ENCODE data around the gene PARP12.

PARP12 gene

DNA sequence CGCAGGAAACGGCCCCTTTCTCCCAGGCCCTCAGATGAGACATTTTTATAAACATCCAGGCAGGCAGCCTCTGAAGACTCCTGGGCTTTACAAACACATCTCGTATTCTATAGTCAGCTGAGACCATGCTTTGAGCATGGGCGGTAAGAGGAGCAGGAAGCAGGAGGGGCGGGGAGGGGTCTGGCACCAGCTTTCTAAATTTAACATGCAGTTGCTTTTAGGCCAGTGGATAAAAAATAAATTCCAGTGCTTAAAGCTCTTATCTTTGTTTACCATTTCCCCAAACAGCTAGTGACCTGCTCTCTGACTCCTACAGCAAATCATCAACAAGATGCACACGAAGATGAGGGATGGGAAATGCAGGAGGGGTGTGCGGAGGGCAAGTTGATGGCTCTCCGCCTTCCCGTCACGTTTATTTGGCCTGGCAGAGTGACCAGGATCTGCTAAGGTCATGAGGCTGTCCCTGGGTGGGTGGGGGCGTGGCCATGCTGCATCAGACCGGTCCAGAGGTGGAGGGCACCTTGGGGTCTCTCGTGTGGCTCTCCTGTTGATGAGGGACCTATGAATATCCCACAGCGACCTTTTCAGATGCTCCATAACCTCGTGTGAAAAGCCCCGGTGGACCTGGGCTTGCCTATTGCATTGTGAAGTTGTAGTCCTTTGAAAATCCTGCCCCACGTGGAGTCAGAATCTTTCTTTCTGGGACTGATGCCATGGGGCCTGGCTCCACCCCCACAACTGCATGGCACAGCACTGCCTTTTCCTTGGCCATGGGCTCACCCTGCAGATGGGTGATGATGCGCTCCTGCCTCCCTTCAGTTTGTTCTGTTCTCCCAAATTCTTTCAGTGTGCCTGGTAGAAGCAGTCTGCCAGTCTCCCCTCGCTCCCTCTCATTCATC lies 67.5 kb downstream of the PARP12 start:
- no peak overlapping the region for H3K9ac ChIP-seq (ENCODE audit: low read length)
- no peak overlapping the region for H3K56ac ChIP-seq (ENCODE audit: low read length)
- no peak overlapping the region for H4K5ac ChIP-seq (ENCODE audit: low read length)
- no peak overlapping the region for H2BK15ac ChIP-seq (replicated peaks; ENCODE audit: low read depth)
- H3K4me3 ChIP-seq (ENCODE audit: low read length), result no peak overlapping the region
- no peak overlapping the region for H3K4ac ChIP-seq (ENCODE audit: low read depth, low read length)
- no peak overlapping the region for H2BK5ac ChIP-seq (ENCODE audit: low read length)
- H4K8ac ChIP-seq (ENCODE audit: low read depth, low read length), result no peak overlapping the region
- H3K27me3 ChIP-seq (ENCODE audit: insufficient read depth, low read length, poor library complexity), result no peaks in the 10 kb centered on the region
- H3K36me3 ChIP-seq (ENCODE audit: control insufficient read depth, insufficient read depth, low read length), result no peaks in the 10 kb centered on the region
- no CpG with 5 or more reads among the region's 19 CpGs for WGBS (ENCODE audit: extremely low coverage, insufficient coverage, low lambda C conversion rate)
- H3K23ac ChIP-seq (ENCODE audit: low read length), result no peak overlapping the region
- H3K4me1 ChIP-seq (ENCODE audit: control insufficient read depth, low read depth, low read length), result no peaks in the 10 kb centered on the region
- no peak overlapping the region for H2AK5ac ChIP-seq (ENCODE audit: low read length)
- H3K79me2 ChIP-seq (ENCODE audit: control insufficient read depth, insufficient read depth, low read length), result no peaks in the 10 kb centered on the region
- no peaks in the 10 kb centered on the region for H3K79me1 ChIP-seq (ENCODE audit: low read length)
- H3K27ac ChIP-seq (ENCODE audit: low read depth, low read length), result no peak overlapping the region
- H2BK120ac ChIP-seq (ENCODE audit: low read depth, low read length), result no peak overlapping the region
- H3K18ac ChIP-seq (ENCODE audit: low read length), result no peak overlapping the region
- H3K4me2 ChIP-seq (ENCODE audit: low read length), result no peak overlapping the region
- no peak for DNase-seq

DNA sequence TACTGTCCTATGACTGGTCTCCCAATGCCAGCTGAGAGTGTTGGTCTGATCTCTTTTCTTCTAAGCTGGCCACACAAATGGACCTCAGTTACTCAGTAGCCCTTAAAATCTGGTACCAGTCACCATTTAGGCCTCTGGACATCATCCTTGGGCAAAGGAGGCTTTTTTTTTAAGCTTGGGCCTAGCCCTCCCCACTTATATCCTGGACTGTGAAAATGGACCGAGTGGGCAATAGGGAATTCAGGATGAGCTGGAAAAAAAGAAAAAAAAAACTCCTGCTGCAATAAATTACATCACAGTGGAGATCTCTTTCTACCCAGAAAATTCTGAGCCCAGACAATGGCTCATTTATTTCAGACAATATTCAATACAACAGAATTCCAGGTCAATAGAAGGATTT lies 68.4 kb downstream of the PARP12 start:
- H3K79me2 ChIP-seq (ENCODE audit: control insufficient read depth, insufficient read depth, low read length), result no peaks in the 10 kb centered on the region
- no peak overlapping the region for H4K8ac ChIP-seq (ENCODE audit: low read depth, low read length)
- H2BK5ac ChIP-seq (ENCODE audit: low read length), result no peak overlapping the region
- no peak overlapping the region for H3K9ac ChIP-seq (ENCODE audit: low read length)
- no peaks in the 10 kb centered on the region for H3K79me1 ChIP-seq (ENCODE audit: low read length)
- H2AK5ac ChIP-seq (ENCODE audit: low read length), result no peak overlapping the region
- no peak overlapping the region for H3K4me2 ChIP-seq (ENCODE audit: low read length)
- H4K5ac ChIP-seq (ENCODE audit: low read length), result no peak overlapping the region
- no peaks in the 10 kb centered on the region for H3K27me3 ChIP-seq (ENCODE audit: insufficient read depth, low read length, poor library complexity)
- H3K4ac ChIP-seq (ENCODE audit: low read depth, low read length), result no peak overlapping the region
- no peak overlapping the region for H3K23ac ChIP-seq (ENCODE audit: low read length)
- H3K27ac ChIP-seq (ENCODE audit: low read depth, low read length), result no peak overlapping the region
- no peaks in the 10 kb centered on the region for H3K4me1 ChIP-seq (ENCODE audit: control insufficient read depth, low read depth, low read length)
- no peak overlapping the region for H3K4me3 ChIP-seq (ENCODE audit: low read length)
- no peak for DNase-seq
- H2BK120ac ChIP-seq (ENCODE audit: low read depth, low read length), result no peak overlapping the region
- no CpG with 5 or more reads among the region's 1 CpG for WGBS (ENCODE audit: extremely low coverage, insufficient coverage, low lambda C conversion rate)
- H2BK15ac ChIP-seq (replicated peaks; ENCODE audit: low read depth), result no peak overlapping the region
- H3K56ac ChIP-seq (ENCODE audit: low read length), result no peak overlapping the region
- no peak overlapping the region for H3K18ac ChIP-seq (ENCODE audit: low read length)
- H3K36me3 ChIP-seq (ENCODE audit: control insufficient read depth, insufficient read depth, low read length), result no peaks in the 10 kb centered on the region

DNA sequence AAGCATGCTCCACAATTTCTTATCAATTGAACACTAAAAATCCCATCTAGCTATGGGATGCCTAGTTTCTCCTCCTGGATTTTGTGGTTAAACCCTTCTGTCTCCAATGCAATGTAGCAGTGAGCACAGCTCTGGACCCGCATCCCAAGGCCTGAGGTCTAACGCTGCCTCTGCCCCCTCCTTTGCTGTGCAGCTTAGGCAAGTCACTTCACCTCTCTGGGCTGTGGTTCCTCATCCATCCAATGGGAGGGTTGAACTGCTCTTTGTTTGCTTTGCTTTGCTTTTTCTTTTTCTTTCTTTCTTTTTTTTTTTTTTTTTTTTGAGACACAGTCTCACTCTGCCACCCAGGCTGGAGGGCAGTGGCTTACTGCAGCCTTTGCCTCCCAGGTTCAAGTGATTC lies 69.2 kb downstream of the PARP12 start:
- Histone ChIP-seq H3K27ac (ENCODE audit: low read depth, low read length) (no peak overlapping the region), H3K4ac (ENCODE audit: low read depth, low read length) (no peak overlapping the region), H2BK120ac (ENCODE audit: low read depth, low read length) (no peak overlapping the region), H3K23ac (ENCODE audit: low read length) (no peak overlapping the region), H3K36me3 (ENCODE audit: control insufficient read depth, insufficient read depth, low read length) (no peaks in the 10 kb centered on the region), H3K56ac (ENCODE audit: low read length) (no peak overlapping the region), H3K9ac (ENCODE audit: low read length) (no peak overlapping the region), H3K79me2 (ENCODE audit: control insufficient read depth, insufficient read depth, low read length) (no peaks in the 10 kb centered on the region), H2BK5ac (ENCODE audit: low read length) (no peak overlapping the region), H2BK15ac (replicated peaks; ENCODE audit: low read depth) (no peak overlapping the region), H3K18ac (ENCODE audit: low read length) (no peak overlapping the region), H4K5ac (ENCODE audit: low read length) (no peak overlapping the region), H3K4me2 (ENCODE audit: low read length) (no peak overlapping the region), H3K27me3 (ENCODE audit: insufficient read depth, low read length, poor library complexity) (no peaks in the 10 kb centered on the region), H3K4me3 (ENCODE audit: low read length) (no peak overlapping the region), H3K4me1 (ENCODE audit: control insufficient read depth, low read depth, low read length) (no peaks in the 10 kb centered on the region), H4K8ac (ENCODE audit: low read depth, low read length) (no peak overlapping the region), H3K79me1 (ENCODE audit: low read length) (no peaks in the 10 kb centered on the region), H2AK5ac (ENCODE audit: low read length) (no peak overlapping the region)
- no CpG with 5 or more reads among the region's 2 CpGs for WGBS (ENCODE audit: extremely low coverage, insufficient coverage, low lambda C conversion rate)
- no peak for DNase-seq

DNA sequence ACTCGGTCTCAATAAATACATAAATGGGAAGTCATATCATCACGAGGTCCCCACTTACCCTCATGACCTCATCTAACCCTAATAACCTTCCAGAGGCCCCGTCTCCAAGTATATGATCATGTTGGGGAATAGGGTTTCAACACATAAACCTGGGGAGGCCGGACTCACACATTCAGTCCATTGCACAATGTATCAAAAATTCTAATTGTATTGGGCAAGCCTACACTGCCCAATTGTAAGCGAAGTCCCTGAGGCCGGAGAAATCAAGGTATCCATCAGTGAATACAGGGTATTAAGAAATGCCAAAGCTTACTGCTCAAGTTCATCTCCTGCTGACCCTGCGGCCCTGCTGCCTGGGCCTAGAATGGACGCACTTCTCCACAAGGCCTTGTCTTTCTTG lies 69.6 kb downstream of the PARP12 start:
- H3K27ac ChIP-seq (ENCODE audit: low read depth, low read length), result no peak overlapping the region
- no peak overlapping the region for H2BK5ac ChIP-seq (ENCODE audit: low read length)
- H3K4ac ChIP-seq (ENCODE audit: low read depth, low read length), result no peak overlapping the region
- H3K4me2 ChIP-seq (ENCODE audit: low read length), result no peak overlapping the region
- H3K23ac ChIP-seq (ENCODE audit: low read length), result no peak overlapping the region
- H3K27me3 ChIP-seq (ENCODE audit: insufficient read depth, low read length, poor library complexity), result no peaks in the 10 kb centered on the region
- H4K8ac ChIP-seq (ENCODE audit: low read depth, low read length), result no peak overlapping the region
- no peak overlapping the region for H2AK5ac ChIP-seq (ENCODE audit: low read length)
- H3K4me3 ChIP-seq (ENCODE audit: low read length), result no peak overlapping the region
- no peak overlapping the region for H3K18ac ChIP-seq (ENCODE audit: low read length)
- H2BK15ac ChIP-seq (replicated peaks; ENCODE audit: low read depth), result no peak overlapping the region
- no peaks in the 10 kb centered on the region for H3K79me1 ChIP-seq (ENCODE audit: low read length)
- no peaks in the 10 kb centered on the region for H3K36me3 ChIP-seq (ENCODE audit: control insufficient read depth, insufficient read depth, low read length)
- no CpG with 5 or more reads among the region's 8 CpGs for WGBS (ENCODE audit: extremely low coverage, insufficient coverage, low lambda C conversion rate)
- H2BK120ac ChIP-seq (ENCODE audit: low read depth, low read length), result no peak overlapping the region
- DNase-seq, result no peak
- H4K5ac ChIP-seq (ENCODE audit: low read length), result no peak overlapping the region
- H3K9ac ChIP-seq (ENCODE audit: low read length), result no peak overlapping the region
- no peak overlapping the region for H3K56ac ChIP-seq (ENCODE audit: low read length)
- H3K79me2 ChIP-seq (ENCODE audit: control insufficient read depth, insufficient read depth, low read length), result no peaks in the 10 kb centered on the region
- no peaks in the 10 kb centered on the region for H3K4me1 ChIP-seq (ENCODE audit: control insufficient read depth, low read depth, low read length)

DNA sequence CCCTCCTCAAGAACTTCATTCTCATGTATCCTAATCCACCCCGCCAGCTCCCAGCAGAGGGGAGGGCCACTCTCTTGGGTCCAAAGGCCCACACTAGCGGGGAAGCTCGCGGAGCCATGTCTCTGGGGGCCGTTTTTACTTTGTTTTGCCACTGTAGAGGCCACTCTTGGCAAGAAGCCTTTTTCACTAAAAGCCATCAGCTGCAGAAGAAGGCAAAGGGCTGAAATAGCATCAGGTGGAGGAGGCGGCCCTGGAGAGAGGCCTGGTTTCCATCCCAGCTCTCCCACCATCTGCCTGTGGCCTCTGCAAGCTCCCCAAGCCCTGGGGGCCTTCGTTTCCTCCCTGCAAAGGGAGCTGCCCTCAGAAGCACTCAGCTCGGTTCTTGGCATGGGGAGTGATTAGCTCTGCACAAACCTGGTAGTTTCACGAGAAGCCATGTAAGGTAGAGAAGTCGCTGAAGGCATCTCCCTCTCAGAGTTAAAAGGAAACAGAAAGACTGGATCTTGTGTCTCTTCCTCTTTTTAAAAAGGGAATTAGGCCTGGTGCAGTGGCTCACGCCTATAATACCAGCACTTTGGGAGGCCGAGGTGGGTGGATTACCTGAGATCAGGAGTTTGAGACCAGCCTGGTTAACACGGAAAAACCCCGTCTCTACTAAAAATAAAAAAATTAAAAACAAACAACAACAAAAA lies 70.3 kb downstream of the PARP12 start:
- Histone ChIP-seq H2BK5ac (ENCODE audit: low read length) (no peak overlapping the region), H3K4me1 (ENCODE audit: control insufficient read depth, low read depth, low read length) (no peaks in the 10 kb centered on the region), H3K18ac (ENCODE audit: low read length) (no peak overlapping the region), H3K79me1 (ENCODE audit: low read length) (no peaks in the 10 kb centered on the region), H2BK15ac (replicated peaks; ENCODE audit: low read depth) (no peak overlapping the region), H2AK5ac (ENCODE audit: low read length) (no peak overlapping the region), H3K36me3 (ENCODE audit: control insufficient read depth, insufficient read depth, low read length) (no peaks in the 10 kb centered on the region), H3K4ac (ENCODE audit: low read depth, low read length) (no peak overlapping the region), H3K27ac (ENCODE audit: low read depth, low read length) (no peak overlapping the region), H3K79me2 (ENCODE audit: control insufficient read depth, insufficient read depth, low read length) (no peaks in the 10 kb centered on the region), H3K27me3 (ENCODE audit: insufficient read depth, low read length, poor library complexity) (no peaks in the 10 kb centered on the region), H3K23ac (ENCODE audit: low read length) (no peak overlapping the region), H3K9ac (ENCODE audit: low read length) (no peak overlapping the region), H3K56ac (ENCODE audit: low read length) (no peak overlapping the region), H3K4me3 (ENCODE audit: low read length) (no peak overlapping the region), H4K8ac (ENCODE audit: low read depth, low read length) (no peak overlapping the region), H4K5ac (ENCODE audit: low read length) (no peak overlapping the region), H3K4me2 (ENCODE audit: low read length) (no peak overlapping the region), H2BK120ac (ENCODE audit: low read depth, low read length) (no peak overlapping the region)
- WGBS (ENCODE audit: extremely low coverage, insufficient coverage, low lambda C conversion rate), result no CpG with 5 or more reads among the region's 14 CpGs
- no peak for DNase-seq
